ENCODE data around the gene PIGR. TPM values are rescaled to one million over a fixed set of nuclear protein-coding genes. Genes with fewer than 3 reads are reported as not detected.
A peak's percentile ranks its signal among the peaks of the same experiment; 100 is the strongest.

Gene PIGR
- total and polyA plus RNA-seq, 9 of the 15 experiments (the other 6 are each of a cell fraction or from before 2014, with no cell fraction given), result 0.01 to 1.5 (median 0.03) TPM; not detected in 4

GRCh38 chr1:206926286-206926685 lies 20.0 kb downstream of the PIGR start:
- H3K4me3 ChIP-seq, result no peak overlapping the region
- ChIA-PET CTCF (ENCODE audit: low intra/inter-chr PET ratio) (interaction anchor here (1.3 kb wide), 1 partner anchor 151 kb away, joined by 4 read pairs; no protein-coding TSS in a partner anchor), POLR2A (no interaction called here)
- intact Hi-C loops (cut with micrococcal nuclease), result no loop called here
- H3K79me2 ChIP-seq (ENCODE audit: control insufficient read depth, insufficient read depth, low read length), result no peaks in the 10 kb centered on the region
- TF ChIP-seq EGR1 (conservative IDR thresholded peaks at IDR 0.05) (no peak), CBFB (CRISPR knock-in tag; IDR thresholded peaks at IDR 0.05) (no peak), FUS (optimal IDR thresholded peaks at IDR 0.05; ENCODE audit: low read depth, low read length) (no peak), VEZF1 (CRISPR knock-in tag; IDR thresholded peaks at IDR 0.05) (no peak), IFI16 (CRISPR knock-in tag; IDR thresholded peaks at IDR 0.05) (no peak), ZBTB7A (IDR thresholded peaks at IDR 0.05; ENCODE audit: borderline replicate concordance, control insufficient read depth, low read depth, low read length) (no peak)
- no peaks in the 10 kb centered on the region for H4K20me1 ChIP-seq (replicated peaks; ENCODE audit: control insufficient read depth, insufficient read depth, low read length)
- H3K9ac ChIP-seq (ENCODE audit: insufficient read depth in 1 of 2, low read depth in 2 of 2, low read length in 2 of 2), result no peak overlapping the region
- BruUV-seq (replicated peaks), result no TSS peak
- no peaks in the 10 kb centered on the region; a peak in 1 of 5 replicates for H3K27me3 ChIP-seq (ENCODE audit: control insufficient read depth in 2 of 2, insufficient read depth in 2 of 2, low read length in 2 of 2)
- H3K9me1 ChIP-seq (ENCODE audit: control insufficient read depth, insufficient read depth, low read length), result no peaks in the 10 kb centered on the region
- ATAC-seq (no peak), FAIRE-seq (no peak), DNase-seq (ENCODE audit: extremely low read depth in 1 of 4, low spot score in 3 of 4) (no peak)
- H3K4me2 ChIP-seq (ENCODE audit: insufficient read depth, low read length), result no peak overlapping the region
- no peaks in the 10 kb centered on the region for H3K36me3 ChIP-seq (ENCODE audit: control insufficient read depth, insufficient read depth, low read length)
- H3K4me1 ChIP-seq (replicated peaks in 1 of 2; ENCODE audit: control insufficient read depth in 2 of 2, insufficient read depth in 2 of 2, low read length in 2 of 2), result peaks cover 7 to 29% of the 10 kb centered on the region in 2 experiments
- no peak overlapping the region for H3K27ac ChIP-seq (ENCODE audit: extremely low read depth, low read depth, low read length)
- 87% methylated on average over 2 of the region's 2 CpGs for WGBS (ENCODE audit: insufficient coverage, low coverage, missing lambda C conversion rate)
- in situ Hi-C loops (cut with MboI), result no loop called here
- H3K9me3 ChIP-seq (replicated peaks; ENCODE audit: control insufficient read depth, insufficient read depth, low read depth, low read length), result no peaks in the 10 kb centered on the region; the same call in 1 of the 2 replicates
- H2AFZ ChIP-seq (ENCODE audit: low read depth, low read length), result 0 out of 2 replicates have a peak overlapping the region, but pooled peaks have one; percentile 26
